GM21786 (cell line): ENCODE measurements around the gene ARHGAP9.

ENCODE experiments used
- ATAC-seq: cut with Tn5 transposase; IDR thresholded peaks from one replicate; pipeline ENCODE4 v1.9.1; 2021; ENCODE audit not compliant: unreplicated experiment

ARHGAP9 gene

DNA sequence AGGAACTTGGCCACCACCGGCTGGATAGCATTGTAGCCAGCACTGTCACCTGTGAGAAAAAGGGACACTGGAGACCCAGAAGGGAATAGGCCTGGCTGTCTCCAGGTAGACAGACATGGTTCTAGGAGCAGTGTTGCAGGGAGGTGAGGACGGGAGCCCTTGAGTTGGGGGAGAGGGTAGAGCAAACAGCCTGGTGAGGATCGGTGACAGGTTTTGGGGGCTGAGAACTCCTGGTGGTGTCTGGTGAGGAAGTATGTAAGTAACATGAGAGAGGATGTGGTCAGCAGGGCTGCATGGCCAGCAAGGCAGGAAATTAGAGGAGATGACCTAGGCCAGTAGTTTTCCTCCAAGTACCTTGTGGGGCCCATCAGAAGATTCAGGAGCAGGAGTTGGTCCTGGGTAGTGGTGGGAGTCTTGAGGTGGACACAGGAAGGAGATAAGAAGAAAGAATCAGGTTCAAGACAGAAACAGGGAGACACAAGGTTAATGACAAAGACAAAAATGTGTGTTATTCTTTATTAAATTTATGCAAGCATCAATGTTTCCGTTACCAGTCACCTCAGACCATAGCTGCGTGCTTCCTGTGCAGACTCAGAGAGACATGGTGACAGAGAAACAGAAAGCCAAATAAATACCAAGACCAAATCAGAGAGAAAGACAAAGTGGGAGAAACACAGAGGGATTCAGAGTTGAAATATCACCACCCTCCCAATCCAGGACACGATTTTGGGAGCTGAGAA is at the start of gene ARHGAP9:
TSS of gene ARHGAP9 (minus strand) at position 491 of the 740 bp plus-strand sequence. CDS start at position 31, 460 bp downstream.
- ATAC-seq, result no peak

- ATAC-seq, result no peak
These were observed 49.3 kb upstream of the ARHGAP9 start for GRCh38 chr12:57528831-57529555.

GRCh38 chr12:57528176-57528575 is 48.5 kb upstream of the ARHGAP9 start:
- ATAC-seq, result no peak

GRCh38 chr12:57527184-57527583 is 47.5 kb upstream of the ARHGAP9 start:
- no peak for ATAC-seq

- ATAC-seq, result no peak
These were observed 46.9 kb upstream of the ARHGAP9 start for GRCh38 chr12:57526477-57527126.

DNA sequence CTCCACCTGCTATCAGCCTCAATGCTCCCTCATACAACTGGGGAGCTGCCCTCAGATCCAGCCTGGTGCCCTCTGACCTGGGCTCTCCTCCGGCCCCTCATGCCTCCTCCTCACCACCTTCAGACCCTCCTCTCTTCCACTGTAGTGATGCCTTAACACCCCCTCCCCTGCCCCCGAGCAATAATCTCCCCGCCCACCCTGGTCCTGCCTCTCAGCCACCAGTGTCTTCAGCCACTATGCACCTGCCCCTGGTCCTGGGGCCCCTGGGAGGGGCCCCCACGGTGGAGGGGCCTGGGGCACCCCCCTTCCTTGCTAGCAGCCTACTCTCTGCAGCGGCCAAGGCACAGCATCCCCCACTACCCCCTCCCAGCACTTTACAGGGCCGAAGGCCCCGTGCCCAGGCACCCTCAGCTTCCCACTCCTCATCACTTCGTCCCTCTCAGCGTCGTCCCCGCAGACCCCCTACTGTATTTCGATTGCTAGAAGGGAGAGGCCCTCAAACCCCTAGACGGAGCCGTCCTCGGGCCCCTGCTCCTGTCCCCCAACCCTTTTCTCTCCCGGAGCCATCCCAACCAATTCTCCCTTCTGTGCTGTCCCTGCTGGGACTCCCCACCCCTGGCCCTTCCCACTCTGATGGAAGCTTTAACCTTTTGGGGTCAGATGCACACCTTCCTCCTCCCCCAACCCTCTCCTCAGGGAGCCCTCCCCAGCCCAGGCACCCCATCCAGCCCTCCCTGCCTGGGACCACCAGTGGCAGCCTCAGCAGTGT is 46.1 kb upstream of the ARHGAP9 start:
- no peak for ATAC-seq

GRCh38 chr12:57524814-57525614 is 45.3 kb upstream of the ARHGAP9 start:
- ATAC-seq, result no peak

- ATAC-seq, result no peak
These were observed 44.3 kb upstream of the ARHGAP9 start for GRCh38 chr12:57523706-57524614.

GRCh38 chr12:57522887-57523705 is 43.4 kb upstream of the ARHGAP9 start:
- no peak for ATAC-seq

DNA sequence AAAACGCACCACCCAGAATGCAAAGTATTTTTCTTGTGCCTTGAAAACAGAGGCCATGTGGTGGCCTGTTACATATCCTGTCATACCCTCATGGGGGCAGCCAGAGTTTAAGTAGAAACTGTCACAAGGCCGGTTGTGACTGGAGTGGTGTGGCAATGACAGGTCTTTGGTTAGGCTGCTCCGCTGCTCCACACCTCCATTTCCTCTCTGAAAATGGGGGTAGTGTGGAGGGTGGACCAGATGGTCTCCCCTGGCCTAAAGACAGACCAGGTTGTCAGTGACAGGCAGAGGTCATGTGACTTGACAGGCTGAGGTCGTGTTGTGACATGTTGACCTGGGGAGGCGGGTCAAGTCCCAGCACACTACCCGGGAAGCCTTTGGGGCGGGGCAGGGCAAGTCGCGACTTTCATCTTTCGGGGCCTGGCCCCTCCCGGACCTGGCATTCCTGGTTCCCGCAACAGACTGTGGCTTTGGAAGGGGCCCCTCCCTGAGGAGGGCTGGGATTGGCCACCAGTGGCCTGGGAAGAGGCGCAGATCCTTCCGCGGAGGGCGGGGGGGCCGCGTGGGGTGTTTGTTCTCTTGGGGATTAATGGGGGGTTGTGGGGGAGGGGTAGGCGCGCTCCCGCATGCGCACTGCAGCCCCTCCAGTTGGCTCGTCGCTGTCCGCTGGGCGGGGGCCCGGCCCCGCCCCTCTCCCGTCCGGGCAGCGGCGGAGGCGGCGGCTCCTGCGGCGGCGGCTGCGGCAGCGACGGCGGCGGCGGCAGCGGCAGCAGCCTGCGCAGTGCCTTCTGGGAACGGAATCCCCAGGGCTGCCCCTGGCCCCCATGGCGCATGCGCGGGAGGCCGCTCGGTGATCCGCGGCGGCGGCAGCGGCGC is 42.6 kb upstream of the ARHGAP9 start, which contains the start of gene MBD6:
TSS of gene MBD6 (plus strand) at position 814 of the 876 bp plus-strand sequence. CDS start 1,480 bp downstream, outside the sequence.
- ATAC-seq, result peak; percentile 32

DNA sequence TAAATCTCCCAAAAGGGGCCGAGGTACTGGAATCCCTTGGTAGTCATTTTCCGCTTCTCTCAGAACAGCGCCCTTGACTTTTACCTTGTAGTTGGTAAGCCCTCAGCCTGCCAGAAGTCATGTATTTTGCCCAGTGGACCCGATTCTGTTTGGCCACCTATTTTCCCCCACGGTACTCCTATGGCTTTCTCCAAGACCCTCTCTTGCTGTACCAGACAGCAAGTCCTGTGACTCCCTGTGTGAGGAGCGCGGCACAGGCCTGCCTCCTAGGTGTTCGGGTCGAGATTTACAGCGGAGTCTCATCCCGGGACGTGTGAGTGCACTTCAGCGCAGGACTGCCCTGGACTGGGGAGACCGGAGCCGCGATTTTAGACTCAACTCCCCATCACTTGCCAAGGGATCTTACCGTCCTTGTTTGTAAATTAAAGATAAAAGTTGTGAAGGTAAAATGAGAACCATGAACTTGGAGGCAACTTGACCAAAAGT is 41.9 kb upstream of the ARHGAP9 start:
- ATAC-seq, result no peak

- ATAC-seq, result peak; percentile 64
These were observed 40.6 kb upstream of the ARHGAP9 start, which contains the start of gene DDIT3 for GRCh38 chr12:57520053-57520818. Gene DDIT3 (minus strand): TSS chr12:57520514. CDS start chr12:57517406, 3,108 bp downstream.

DNA sequence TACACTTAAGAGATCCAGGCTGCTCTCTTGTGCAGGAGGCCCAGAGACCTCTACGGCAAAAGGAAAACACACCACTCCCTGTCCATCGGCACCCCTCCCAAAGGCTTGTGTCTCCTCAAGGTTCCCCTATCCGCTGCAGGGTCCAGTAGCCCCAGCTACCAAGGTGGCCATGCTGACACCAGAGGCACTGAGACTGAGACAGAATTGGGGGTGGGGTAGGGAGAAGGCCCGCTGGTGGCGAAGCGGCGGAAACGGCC is 40.1 kb upstream of the ARHGAP9 start:
- ATAC-seq, result peak; percentile 3

DNA sequence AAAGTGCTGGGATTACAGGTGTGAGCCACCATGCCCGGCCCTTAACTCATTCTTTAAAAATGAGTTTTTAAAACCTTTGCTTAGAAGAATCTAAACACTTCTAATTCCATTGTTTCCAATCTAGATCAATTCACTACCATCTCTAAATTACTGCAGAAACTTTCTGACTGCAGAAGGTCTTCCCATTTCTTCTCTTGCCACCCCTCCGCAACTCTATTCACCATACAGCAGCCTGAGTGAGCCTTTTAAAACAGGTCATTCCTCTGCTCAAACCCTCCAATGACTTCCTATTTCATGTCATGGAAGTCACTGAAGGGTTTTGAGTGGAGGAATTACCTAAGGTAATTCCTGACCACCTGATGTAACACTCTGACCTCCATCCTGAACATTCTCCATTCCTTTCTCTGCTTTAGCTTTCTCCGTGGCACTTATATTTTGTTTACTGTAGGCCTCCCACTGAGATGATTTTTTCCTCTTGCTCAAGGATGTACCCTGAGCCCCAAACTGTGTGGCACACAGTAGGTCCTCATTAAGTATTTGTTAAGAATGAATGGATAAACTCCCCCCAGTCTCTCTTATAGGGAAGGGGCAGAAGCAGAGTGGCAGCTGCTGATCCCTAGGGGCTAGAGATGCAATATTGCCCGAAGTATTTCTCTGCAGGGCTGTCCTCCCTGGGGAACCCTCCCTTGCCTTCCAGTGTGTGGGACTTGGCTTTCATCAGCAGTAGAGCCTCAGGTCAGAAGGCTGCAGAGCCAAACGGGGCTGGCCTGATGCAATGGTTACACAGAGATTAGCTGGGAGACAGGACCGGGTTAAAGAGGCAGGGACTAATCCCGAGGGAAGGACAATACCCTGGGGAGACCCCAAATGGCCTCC is 39.5 kb upstream of the ARHGAP9 start:
- no peak for ATAC-seq

DNA sequence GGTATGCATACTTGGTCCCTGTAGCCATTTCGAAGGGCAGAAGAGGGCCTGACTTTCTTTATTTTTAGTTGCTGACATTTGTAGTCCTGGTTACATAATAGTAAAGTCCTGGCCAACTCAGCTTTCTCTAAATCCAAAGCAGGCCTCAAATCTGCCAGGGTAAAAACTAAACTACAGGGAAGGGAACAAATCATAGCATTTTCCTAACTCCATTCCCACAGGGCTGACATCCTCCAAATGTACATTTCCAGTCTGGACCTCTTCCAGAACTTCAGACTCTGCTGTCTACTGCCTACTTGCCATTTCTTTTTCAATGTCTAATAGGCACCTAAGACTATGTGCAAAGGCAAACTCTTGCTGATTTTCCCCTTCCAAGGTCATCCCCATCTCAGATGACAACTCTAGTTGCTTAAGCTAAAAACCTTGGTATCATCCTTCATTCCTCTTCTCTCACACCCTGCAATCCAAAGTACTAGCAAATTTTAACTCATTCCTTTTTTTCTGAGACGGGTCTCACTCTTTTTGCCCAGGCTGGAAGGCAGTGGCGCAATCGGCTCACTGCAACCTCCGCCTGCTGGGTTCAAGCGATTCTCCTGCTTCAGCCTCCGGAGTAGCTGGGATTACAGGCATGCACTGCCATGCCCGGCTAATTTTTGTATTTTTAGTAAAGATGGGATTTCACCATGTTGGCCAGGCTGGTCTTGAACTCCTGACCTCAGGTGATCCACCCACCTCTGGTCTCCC is 38.7 kb upstream of the ARHGAP9 start:
- ATAC-seq, result no peak
